SK-N-SH (cell line): ENCODE measurements around the gene TNFAIP8L2. TPM values are rescaled to one million over a fixed set of nuclear protein-coding genes. Genes with fewer than 3 reads are reported as not detected.

Source experiments
- CTCF ChIA-PET: fragments of 300-600, 350-600 bp; formaldehyde crosslinking; extraction: SDS; loops from one replicate; lab custom pipeline; 2021; lab: Yijun Ruan, JAX
- POLR2A ChIA-PET: fragments of 350-600 bp; sonication (Branson Sonifier 250); formaldehyde crosslinking; extraction: SDS; loops from one replicate; lab custom pipeline; 2020; ENCODE audit warnings: antibody characterized with exemption, inconsistent platforms; lab: Yijun Ruan, JAX
- DNase-seq: peaks from one replicate; pipeline ENCODE4 v3.0.0; 2012
- H2AFZ ChIP-seq: fragments of 200-600 bp; sonication (generic); 2 replicates; pipeline ENCODE4 v1.8.1; 2016; ENCODE audit warnings: antibody characterized with exemption, mild to moderate bottlenecking, low read depth
- H3F3A ChIP-seq: fragments of 200-600 bp; sonication (generic); replicated peaks from 2 replicates; pipeline ENCODE3; 2016; ENCODE audit warnings: antibody characterized with exemption, mild to moderate bottlenecking; ENCODE audit not compliant: insufficient read depth
- H3K27ac ChIP-seq, 2 experiments: fragments of 200-500 bp in 1 of 2; fragments of 200-600 bp in 1 of 2; sonication (Bioruptor generic) in 1 of 2; sonication (generic), shearing (Covaris generic) in 1 of 2; 2 replicates each; pipeline versions ENCODE4 v1.5.1 to v1.6.1; 2014 to 2016; ENCODE audit warnings: low read depth in 2 of 2, inconsistent platforms in 1 of 2, low read length in 1 of 2, mild to moderate bottlenecking in 1 of 2, mixed read lengths in 1 of 2
- H3K27me3 ChIP-seq: fragments of 200-600 bp; sonication (generic), shearing (Covaris generic); 2 replicates; pipeline ENCODE4 v1.6.1; 2016; ENCODE audit warnings: mixed run types; ENCODE audit not compliant: insufficient read depth
- H3K36me3 ChIP-seq, 2 experiments: fragments of 200-500 bp in 1 of 2; fragments of 200-600 bp in 1 of 2; sonication (Bioruptor generic) in 1 of 2; sonication (generic) in 1 of 2; replicated peaks in 1 of 2; 2 replicates each; pipeline versions ENCODE3 to v1.5.1; 2014 to 2016; ENCODE audit warnings: low read length in 1 of 2, mild to moderate bottlenecking in 1 of 2; ENCODE audit not compliant: insufficient read depth in 2 of 2, control insufficient read depth in 1 of 2
- H3K4me1 ChIP-seq, 2 experiments: fragments of 200-500 bp in 1 of 2; fragments of 200-600 bp in 1 of 2; sonication (Bioruptor generic) in 1 of 2; sonication (generic), shearing (Covaris generic) in 1 of 2; 2 replicates each; pipeline versions ENCODE4 v1.5.1 to v1.6.1; 2014 to 2016; ENCODE audit warnings: low read depth in 1 of 2, low read length in 1 of 2, mixed run types in 1 of 2; ENCODE audit not compliant: insufficient read depth in 2 of 2, control insufficient read depth in 1 of 2
- H3K4me2 ChIP-seq: fragments of 200-600 bp; sonication (generic), shearing (Covaris generic); 2 replicates; pipeline ENCODE4 v1.6.1; 2017; ENCODE audit warnings: mixed run types
- H3K4me3 ChIP-seq, 2 experiments: fragments of 200-500 bp in 1 of 2; fragments of 200-600 bp in 1 of 2; sonication (Bioruptor generic) in 1 of 2; sonication (generic), shearing (Covaris generic) in 1 of 2; 2 replicates each; pipeline versions ENCODE4 v1.5.1 to v1.8.1; 2014 to 2016; ENCODE audit warnings: low read depth in 2 of 2, inconsistent platforms in 1 of 2, low read length in 1 of 2, mild to moderate bottlenecking in 1 of 2, mixed read lengths in 1 of 2, moderate library complexity in 1 of 2
- H3K79me2 ChIP-seq: fragments of 200-600 bp; sonication (generic); 2 replicates; pipeline ENCODE4 v1.8.1; 2017; ENCODE audit warnings: mild to moderate bottlenecking; ENCODE audit not compliant: insufficient read depth
- H3K9ac ChIP-seq: fragments of 200-600 bp; sonication (generic); 2 replicates; pipeline ENCODE4 v1.6.1; 2017; ENCODE audit warnings: mixed run types
- H3K9me2 ChIP-seq: fragments of 200-600 bp; sonication (generic); 2 replicates; pipeline ENCODE4 v1.6.1; 2017; ENCODE audit warnings: mixed run types
- H3K9me3 ChIP-seq: fragments of 200-600 bp; sonication (generic); 2 replicates; pipeline ENCODE4 v1.6.1; 2017; ENCODE audit warnings: mixed run types, mild to moderate bottlenecking, moderate library complexity
- H4K20me1 ChIP-seq: fragments of 200-600 bp; sonication (generic); 2 replicates; pipeline ENCODE4 v1.6.1; 2017; ENCODE audit warnings: mild to moderate bottlenecking, mixed run types; ENCODE audit not compliant: insufficient read depth
- CHD2 ChIP-seq: fragments of 150-350 bp; IDR thresholded peaks from 2 replicates; pipeline ENCODE4 v1.6.1; 2018; ENCODE audit warnings: low read length; ENCODE audit not compliant: partially characterized antibody
- CTCF ChIP-seq: fragments of 200-600 bp; sonication (generic); IDR thresholded peaks from 2 replicates; pipeline ENCODE4 v1.6.1; 2017; ENCODE audit warnings: antibody characterized with exemption, mild to moderate bottlenecking, moderate library complexity
- EP300 ChIP-seq, 2 experiments: IDR thresholded peaks; 2 replicates each; pipeline versions ENCODE4 v1.4.0 to v1.6.1; 2012; ENCODE audit warnings: borderline replicate concordance in 1 of 2, low read depth in 1 of 2, low read length in 1 of 2
- FOSL2 ChIP-seq: IDR thresholded peaks from 2 replicates; pipeline ENCODE4 v1.4.0; 2012; ENCODE audit warnings: low read depth, mild to moderate bottlenecking, moderate library complexity, borderline replicate concordance
- FOXM1 ChIP-seq: IDR thresholded peaks from 2 replicates; pipeline ENCODE4 v1.4.0; 2012; ENCODE audit warnings: low read depth, mild to moderate bottlenecking
- GABPA ChIP-seq: IDR thresholded peaks from 2 replicates; pipeline ENCODE4 v1.4.0; 2012; ENCODE audit warnings: low read depth, mild to moderate bottlenecking
- JUND ChIP-seq: IDR thresholded peaks from 2 replicates; pipeline ENCODE4 v1.4.0; 2012
- MAX ChIP-seq: IDR thresholded peaks from 2 replicates; pipeline ENCODE4 v1.4.0; 2012; ENCODE audit warnings: low read depth
- MEF2A ChIP-seq: IDR thresholded peaks from 2 replicates; pipeline ENCODE4 v1.4.0; 2012; ENCODE audit warnings: low read depth, borderline replicate concordance
- NRF1 ChIP-seq: IDR thresholded peaks from 2 replicates; pipeline ENCODE4 v1.6.1; 2012; ENCODE audit warnings: low read depth, mild to moderate bottlenecking, low read length
- POLR2AphosphoS5 ChIP-seq: IDR thresholded peaks from 2 replicates; pipeline ENCODE4 v1.6.1; 2012; ENCODE audit warnings: low read depth, low read length
- REST ChIP-seq: IDR thresholded peaks from 2 replicates; pipeline ENCODE4 v1.6.1; 2012; ENCODE audit warnings: mild to moderate bottlenecking, low read depth, low read length, moderate library complexity
- RFX5 ChIP-seq: IDR thresholded peaks from 2 replicates; pipeline ENCODE4 v1.6.1; 2012; ENCODE audit warnings: mild to moderate bottlenecking, improper control_type of control experiment, low read length
- RXRA ChIP-seq: IDR thresholded peaks from 2 replicates; pipeline ENCODE4 v1.4.0; 2012; ENCODE audit warnings: low read depth, mild to moderate bottlenecking, borderline replicate concordance
- SMC3 ChIP-seq: IDR thresholded peaks from 2 replicates; pipeline ENCODE4 v1.6.1; 2012; ENCODE audit warnings: low read depth, low read length, improper control_type of control experiment
- TCF12 ChIP-seq: IDR thresholded peaks from 2 replicates; pipeline ENCODE4 v1.4.0; 2012
- TEAD4 ChIP-seq: IDR thresholded peaks from 2 replicates; pipeline ENCODE4 v1.4.0; 2012; ENCODE audit warnings: mild to moderate bottlenecking, borderline replicate concordance; ENCODE audit not compliant: insufficient read depth
- USF1 ChIP-seq: IDR thresholded peaks from 2 replicates; pipeline ENCODE4 v1.4.0; 2012; ENCODE audit warnings: low read depth, borderline replicate concordance
- YY1 ChIP-seq: IDR thresholded peaks from 2 replicates; pipeline ENCODE4 v1.4.0; 2012; ENCODE audit warnings: low read depth, mild to moderate bottlenecking
- WGBS: methylation state at CpG from one replicate; pipeline ENCODE4 v1.1.6; 2017; ENCODE audit warnings: low lambda C conversion rate; 5-methylcytosine and 5-hydroxymethylcytosine counted together
- polyA plus RNA-seq, 3 experiments: library from polyadenylated mRNA; depleted of rRNA; stranded (reverse); fragments of >200 nt; gene quantifications; 2 replicates each; pipeline ENCODE4 v1.2.3, GENCODE V29; 2012

Gene TNFAIP8L2
- polyA plus RNA-seq, 1 of the 3 experiments (the other 2 are of a cell fraction), result not detected

GRCh38 chr1:151171190-151171589 lies 14.7 kb downstream of the TNFAIP8L2 start (continued):
- TF ChIP-seq REST (no peak), GABPA (no peak), TCF12 (no peak), JUND (no peak), FOXM1 (no peak), RFX5 (no peak), POLR2AphosphoS5 (no peak), TEAD4 (no peak), YY1 (no peak), SMC3 (no peak), MAX (no peak)

- Histone ChIP-seq H3K4me2 (no peak overlapping the region), H3K79me2 (no peaks in the 10 kb centered on the region), H3F3A (peaks cover 13% of the 10 kb centered on the region), H3K27me3 (no peaks in the 10 kb centered on the region), H3K27ac (no peak overlapping the region), H3K9me3 (no peaks in the 10 kb centered on the region), H3K36me3 (peaks cover 26 to 44% of the 10 kb centered on the region in 2 experiments), H3K9ac (no peak overlapping the region), H3K4me1 (no peaks in the 10 kb centered on the region), H2AFZ (no peak overlapping the region), H3K4me3 (no peak overlapping the region), H3K9me2 (no peaks in the 10 kb centered on the region), H4K20me1 (no peaks in the 10 kb centered on the region)
- no peak for DNase-seq
- WGBS, result 92% methylated on average over 6 of the region's 6 CpGs
- TF ChIP-seq CHD2 (no peak), JUND (no peak), TEAD4 (no peak), MEF2A (no peak), EP300 (IDR thresholded peaks at IDR 0.05; ENCODE audit: borderline replicate concordance in 1 of 2, low read depth in 1 of 2, low read length in 1 of 2) (no peak), MAX (no peak), RXRA (no peak), RFX5 (no peak), CTCF (no peak), USF1 (no peak), NRF1 (no peak), FOSL2 (no peak), TCF12 (no peak), POLR2AphosphoS5 (no peak)
- POLR2A ChIA-PET, result interaction anchor here (1.4 kb wide), 1 partner anchor 15 kb away, joined by 6 read pairs; the partner anchor contains the start of gene VPS72
- CTCF ChIA-PET, result interaction anchor here (0.5 to 3.1 kb wide), 14 partner anchors 7 to 236 kb away, joined by 3 to 21 read pairs (median 4); partner anchors contain the start of genes LYSMD1, MINDY1, SCNM1 and VPS72
Measured at GRCh38 chr1:151175041-151175741, 18.7 kb downstream of the TNFAIP8L2 start.
